ENCODE data around the gene CYP4F22.
"Not testable (repeated sequence)": the region's sequence is repeated elsewhere in the genome, so short reads cannot be mapped to it uniquely, and the experiment has no call there.

Gene CYP4F22

DNA sequence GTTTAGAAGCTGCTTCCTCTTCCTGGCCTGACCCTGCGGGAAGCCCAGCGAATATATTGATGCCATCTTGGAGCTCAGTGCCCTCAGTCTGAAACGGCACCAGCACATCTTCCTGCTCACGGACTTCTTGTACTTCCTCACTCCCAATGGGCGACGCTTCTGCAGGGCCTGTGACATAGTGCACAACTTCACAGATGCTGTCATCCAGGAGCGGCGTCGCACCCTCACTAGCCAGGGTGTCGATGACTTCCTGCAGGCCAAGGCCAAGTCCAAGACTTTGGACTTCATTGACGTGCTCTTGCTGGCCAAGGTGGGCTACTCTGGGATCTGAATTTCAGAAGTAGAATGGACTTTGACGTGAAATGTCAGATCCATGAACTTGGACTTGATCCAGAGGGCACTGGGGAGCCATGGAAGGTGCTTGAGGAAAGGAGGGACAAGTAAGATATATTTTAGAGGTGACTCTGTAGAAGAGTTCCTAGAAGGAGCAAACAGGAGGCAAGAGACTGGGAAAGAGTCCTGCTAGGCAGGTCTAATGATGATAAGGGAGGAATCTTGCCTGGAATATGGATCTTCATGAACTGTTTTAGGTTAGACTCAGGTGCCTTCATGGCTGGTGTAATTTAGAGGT is 68.3 kb downstream of the CYP4F22 start:
- no peak for DNase-seq (ENCODE audit: low read depth)

DNA sequence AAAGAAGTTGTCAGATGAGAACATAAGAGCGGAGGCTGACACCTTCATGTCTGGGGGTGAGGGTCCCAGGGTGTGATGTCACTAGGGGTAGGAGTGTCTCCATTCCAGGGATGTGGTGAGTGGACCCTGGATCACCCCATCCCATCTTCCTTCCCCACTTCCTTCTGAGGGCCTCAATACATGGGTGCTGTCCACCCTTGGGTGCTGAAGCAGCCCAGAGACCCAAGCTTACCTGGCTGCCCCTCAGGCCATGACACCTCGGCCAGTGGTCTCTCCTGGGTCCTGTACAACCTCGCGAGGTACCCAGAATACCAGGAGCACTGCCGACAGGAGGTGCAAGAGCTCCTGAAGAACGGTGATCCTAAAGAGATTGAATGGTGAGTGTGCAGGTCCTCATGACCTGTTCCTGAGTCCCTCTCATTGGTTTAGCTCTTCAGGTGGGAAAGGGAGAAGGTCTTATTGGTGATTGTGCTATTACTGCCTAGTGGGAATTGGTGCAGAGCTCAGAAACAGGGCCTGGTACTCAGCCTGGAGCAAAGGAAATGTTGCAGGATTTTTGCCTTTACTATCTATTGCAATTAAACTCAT is 69.0 kb downstream of the CYP4F22 start:
- DNase-seq (ENCODE audit: low read depth), result no peak

DNA sequence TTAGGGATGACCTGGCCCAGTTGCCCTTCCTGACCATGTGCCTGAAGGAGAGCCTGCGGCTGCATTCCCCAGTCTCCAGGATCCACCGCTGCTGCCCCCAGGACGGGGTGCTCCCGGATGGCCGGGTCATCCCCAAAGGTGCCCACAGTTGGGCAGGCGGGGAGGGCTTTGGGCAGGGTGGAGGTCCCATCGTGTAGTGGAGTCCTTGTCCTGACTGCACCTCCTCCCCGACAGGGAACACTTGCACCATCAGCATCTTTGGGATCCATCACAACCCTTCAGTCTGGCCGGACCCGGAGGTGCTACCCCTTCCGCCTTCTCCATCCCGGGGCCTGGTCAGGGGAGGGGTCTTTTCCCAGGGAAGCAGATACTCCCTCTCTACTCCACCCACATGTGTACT is 75.0 kb downstream of the CYP4F22 start:
- no peak for DNase-seq (ENCODE audit: low read depth)

DNA sequence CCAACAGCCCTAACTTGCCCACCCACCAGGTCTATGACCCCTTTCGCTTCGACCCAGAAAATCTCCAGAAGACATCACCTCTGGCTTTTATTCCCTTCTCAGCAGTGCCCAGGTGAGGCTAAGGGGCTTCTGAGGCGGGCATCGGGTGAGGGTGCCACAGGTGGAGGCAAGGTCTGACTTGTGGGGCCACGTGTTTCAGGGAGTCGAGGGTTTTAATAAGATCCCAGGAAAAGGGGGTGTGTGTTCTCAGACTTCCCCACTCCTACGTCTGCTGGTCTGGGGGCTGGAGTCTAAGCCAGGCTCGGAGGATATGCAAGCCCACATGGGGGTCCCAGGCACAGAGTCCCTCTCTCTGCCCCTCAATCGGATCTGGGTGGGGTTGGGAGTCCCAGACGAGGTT is 75.8 kb downstream of the CYP4F22 start:
- no peak for DNase-seq (ENCODE audit: low read depth)

DNA sequence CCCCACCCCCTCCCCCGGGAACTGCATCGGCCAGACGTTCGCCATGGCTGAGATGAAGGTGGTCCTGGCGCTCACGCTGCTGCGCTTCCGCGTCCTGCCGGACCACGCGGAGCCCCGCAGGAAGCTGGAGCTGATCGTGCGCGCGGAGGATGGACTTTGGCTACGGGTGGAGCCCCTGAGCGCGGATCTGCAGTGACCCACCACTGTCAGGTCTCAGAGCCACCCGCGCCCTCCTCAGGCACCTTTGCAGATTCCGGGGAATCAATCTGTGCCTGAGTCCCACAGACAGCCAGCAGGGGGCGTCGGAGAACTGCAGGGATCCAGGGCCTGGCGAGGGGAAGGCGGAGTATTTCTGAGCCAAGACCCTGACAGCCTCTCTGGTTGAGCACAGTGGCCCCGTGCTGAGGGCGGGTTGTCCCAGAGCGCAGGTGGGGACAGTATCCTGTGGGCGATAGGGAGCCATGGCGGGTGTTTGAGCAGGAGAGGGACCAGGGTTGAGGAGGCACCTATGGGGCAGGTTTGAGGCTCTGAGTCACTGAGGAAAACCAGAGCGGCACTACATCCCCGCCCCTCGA is 76.3 kb downstream of the CYP4F22 start:
- DNase-seq (ENCODE audit: low read depth), result peak; percentile 87

DNA sequence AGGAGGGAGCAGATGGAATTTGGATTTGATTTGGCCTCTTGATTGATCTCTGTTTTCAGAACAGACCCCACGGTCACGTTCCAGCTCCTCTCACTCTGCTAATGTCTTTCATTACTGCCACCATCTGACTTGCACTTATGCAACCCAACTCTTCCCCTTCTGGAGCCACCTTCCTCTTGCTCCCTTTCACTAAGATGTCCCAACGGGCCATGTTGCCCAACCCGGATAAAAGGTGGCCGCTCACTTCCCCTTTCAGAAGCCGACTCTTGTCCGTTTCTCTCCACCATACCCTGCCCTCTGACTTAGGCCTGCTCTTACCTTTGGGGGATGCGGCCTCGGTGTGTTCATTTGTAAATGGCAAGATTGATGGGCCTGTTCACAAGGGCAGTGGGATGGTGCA is 79.3 kb downstream of the CYP4F22 start:
- DNase-seq (ENCODE audit: low read depth), result no peak

DNA sequence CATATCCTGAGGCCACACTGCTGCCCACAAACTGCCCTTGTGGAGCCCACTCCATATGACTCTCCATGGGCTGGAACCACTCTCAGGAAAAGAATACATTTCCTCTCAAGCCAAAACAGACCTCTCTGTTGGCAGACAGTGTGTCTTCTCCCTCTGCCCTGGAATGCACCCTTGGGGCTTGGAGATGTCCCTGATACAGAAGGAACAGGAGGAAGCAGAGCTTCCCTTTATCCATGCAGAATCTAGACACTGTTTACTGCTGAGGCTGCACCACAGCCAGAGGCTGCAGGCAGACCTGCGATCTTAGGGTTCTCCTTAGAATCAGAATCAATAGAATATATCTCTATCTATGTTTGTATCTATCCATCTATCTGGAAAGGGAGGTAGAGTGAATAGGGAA is 79.9 kb downstream of the CYP4F22 start:
- no peak for DNase-seq (ENCODE audit: low read depth)

DNA sequence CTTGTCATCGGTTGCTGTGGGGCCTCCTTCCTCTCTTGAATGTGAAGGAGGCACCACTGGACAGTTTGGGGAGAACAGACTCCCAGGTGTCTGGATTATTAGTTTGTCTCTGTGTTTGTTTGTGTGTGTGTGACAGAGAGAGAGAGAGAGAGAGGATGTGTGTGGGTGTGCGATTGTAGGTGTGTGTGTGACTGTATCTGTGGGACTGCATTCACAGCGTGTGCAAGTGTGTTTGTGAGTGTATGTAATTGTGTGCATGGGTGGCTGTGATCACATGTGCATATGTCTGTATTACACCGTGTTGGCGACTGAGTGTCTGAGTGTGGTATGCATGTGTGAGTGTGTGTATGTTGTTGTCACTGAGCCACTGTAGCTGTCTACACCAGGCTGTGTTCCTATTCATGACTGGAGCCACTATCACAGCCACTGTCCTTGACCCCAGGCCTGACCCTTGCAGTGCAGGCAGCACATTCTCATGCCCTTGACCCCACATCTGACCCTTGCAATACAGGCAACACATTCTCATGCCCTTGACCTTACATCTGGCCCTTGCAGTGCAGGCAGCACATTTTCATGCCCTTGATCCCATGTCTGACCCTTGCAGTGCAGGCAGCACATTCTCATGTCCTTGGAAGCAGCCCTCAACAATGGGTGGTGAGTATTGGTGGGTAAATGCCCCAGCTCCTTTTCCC is 81.6 kb downstream of the CYP4F22 start:
- DNase-seq (ENCODE audit: low read depth), result no peak

DNA sequence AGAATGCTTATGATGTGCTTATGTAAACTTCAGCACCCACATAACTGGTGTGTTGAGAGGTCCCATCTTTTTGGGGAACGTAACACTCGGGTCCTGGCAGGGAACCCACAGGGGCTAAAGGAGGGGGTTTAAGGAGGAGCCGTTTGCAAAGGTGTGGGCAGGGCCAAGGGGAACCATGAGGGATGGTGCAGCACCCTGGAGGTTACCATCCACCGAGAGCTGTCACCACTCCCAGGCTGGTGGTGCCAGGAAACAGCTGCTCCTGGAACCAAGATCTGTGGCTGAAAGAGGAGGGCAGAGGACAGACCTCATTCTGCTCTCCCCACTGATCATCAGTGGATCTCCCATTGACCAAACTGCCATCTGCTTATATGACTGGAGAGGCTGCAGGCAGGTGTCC is 83.5 kb downstream of the CYP4F22 start:
- DNase-seq (ENCODE audit: low read depth), result no peak

DNA sequence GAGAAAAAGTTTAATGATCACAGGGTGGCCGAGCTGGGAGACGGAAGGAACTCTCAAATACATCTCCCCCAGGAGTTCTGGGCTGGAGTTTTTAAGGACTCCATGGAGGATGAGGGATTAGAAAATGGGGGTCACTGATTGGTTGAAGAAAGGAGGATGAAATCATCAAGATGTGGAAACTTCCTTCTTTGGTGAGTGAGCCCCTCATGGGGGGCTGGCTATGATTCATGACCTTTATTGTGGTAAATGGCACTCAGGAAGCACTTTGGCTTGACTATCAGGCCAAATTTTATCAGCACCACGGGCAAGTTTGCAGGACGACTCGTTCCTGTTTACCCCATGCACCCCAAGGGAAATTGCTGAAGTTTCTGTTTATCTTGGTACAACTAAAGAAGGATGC is 84.2 kb downstream of the CYP4F22 start:
- DNase-seq (ENCODE audit: low read depth), result not testable (repeated sequence)

DNA sequence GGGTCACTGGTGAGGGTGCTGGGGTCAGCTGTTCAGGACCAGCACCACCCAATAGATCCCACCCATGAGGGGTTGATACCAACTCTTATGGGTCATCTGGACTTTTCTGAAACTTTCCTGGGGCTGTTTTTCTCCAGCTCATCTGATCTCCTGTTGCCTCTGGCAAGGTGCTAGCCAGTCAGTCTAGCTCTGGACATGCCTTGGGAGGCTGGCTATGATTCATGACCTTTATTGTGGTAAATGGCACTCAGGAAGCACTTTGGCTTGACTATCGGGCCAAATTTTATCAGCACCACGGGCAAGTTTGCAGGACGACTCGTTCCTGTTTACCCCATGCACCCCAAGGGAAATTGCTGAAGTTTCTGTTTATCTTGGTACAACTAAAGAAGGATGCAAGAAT is 85.4 kb downstream of the CYP4F22 start:
- DNase-seq (ENCODE audit: low read depth), result not testable (repeated sequence)

DNA sequence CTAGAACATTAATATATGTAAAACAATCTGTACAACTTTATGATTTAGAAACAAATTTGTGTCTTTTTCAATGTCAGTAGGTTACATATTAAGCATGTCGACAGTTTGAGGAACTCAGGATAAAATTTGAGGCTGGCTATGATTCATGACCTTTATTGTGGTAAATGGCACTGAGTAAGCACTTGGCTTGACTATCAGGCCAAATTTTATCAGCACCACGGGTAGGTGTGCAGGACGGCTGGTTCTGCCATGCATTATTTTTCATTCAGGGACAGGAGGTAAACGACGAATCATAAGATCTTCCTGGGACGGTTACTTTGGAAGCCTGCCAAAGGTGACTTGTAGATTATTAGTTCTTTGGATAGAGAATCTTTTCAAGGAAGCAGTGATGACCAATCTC is 86.7 kb downstream of the CYP4F22 start:
- no peak for DNase-seq (ENCODE audit: low read depth)
